Measurements from ENCODE around the gene UTP20. TPM values are rescaled to one million over a fixed set of nuclear protein-coding genes. Genes with fewer than 3 reads are reported as not detected.

Gene UTP20
- total and polyA plus RNA-seq, 4 donors = 1.5 to 10.1 (median 4.4) TPM

GRCh38 chr12:101327546-101327945 is 47.6 kb downstream of the UTP20 start:
- TF ChIP-seq RXRA (IDR thresholded peaks at IDR 0.05) (no peak), FOXA1 (IDR thresholded peaks at IDR 0.05) (no peak), TAF1 (conservative IDR thresholded peaks at IDR 0.05) (no peak), GABPA (IDR thresholded peaks at IDR 0.05 in 1 of 2, conservative IDR thresholded peaks at IDR 0.05 in 1 of 2) (no peak), YY1 (IDR thresholded peaks at IDR 0.05) (no peak), FOXA2 (IDR thresholded peaks at IDR 0.05) (no peak), REST (IDR thresholded peaks at IDR 0.05) (no peak), HNF4G (IDR thresholded peaks at IDR 0.05) (no peak), NR2F2 (IDR thresholded peaks at IDR 0.05) (no peak), SP1 (IDR thresholded peaks at IDR 0.05) (no peak), ATF3 (IDR thresholded peaks at IDR 0.05) (no peak), JUND (IDR thresholded peaks at IDR 0.05) (no peak)
- no peaks in the 10 kb centered on the region for H3K9me3 ChIP-seq (ENCODE audit: control insufficient read depth in 4 of 4, low read length in 3 of 4)
- WGBS = 97% methylated on average over 2 of the region's 2 CpGs

GRCh38 chr12:101328917-101329316 is 49.0 kb downstream of the UTP20 start:
- 97% methylated on average over 3 of the region's 3 CpGs for WGBS
- DNase-seq (ENCODE audit: low spot score) = no peak
- H3K36me3 ChIP-seq (ENCODE audit: control insufficient read depth in 4 of 4, insufficient read depth in 3 of 4, low read depth in 1 of 4, low read length in 3 of 4) = peaks cover 5 to 33% (median 27%) of the 10 kb centered on the region in 4 donors

More at GRCh38 chr12:101327546-101327945, 47.6 kb downstream of the UTP20 start:
- Histone ChIP-seq H3K36me3 (ENCODE audit: control insufficient read depth in 4 of 4, insufficient read depth in 3 of 4, low read depth in 1 of 4, low read length in 3 of 4) (peaks cover 5 to 28% (median 22%) of the 10 kb centered on the region in 4 donors), H3K27ac (ENCODE audit: low read depth in 1 of 2, low read length in 2 of 2) (no peak overlapping the region), H3K4me3 (ENCODE audit: low read depth in 1 of 3, low read length in 3 of 3) (no peak overlapping the region), H3K4me1 (ENCODE audit: control insufficient read depth in 4 of 4, insufficient read depth in 4 of 4, low read length in 3 of 4) (no peaks in the 10 kb centered on the region), H3K9ac (ENCODE audit: low read depth in 1 of 2, low read length in 2 of 2) (no peak overlapping the region), H3K27me3 (ENCODE audit: control insufficient read depth in 4 of 4, insufficient read depth in 4 of 4, low read length in 3 of 4) (no peaks in the 10 kb centered on the region)
- DNase-seq (ENCODE audit: low spot score) = no peak

More at GRCh38 chr12:101328917-101329316, 49.0 kb downstream of the UTP20 start:
- Histone ChIP-seq H3K27me3 (ENCODE audit: control insufficient read depth in 4 of 4, insufficient read depth in 4 of 4, low read length in 3 of 4) (no peaks in the 10 kb centered on the region), H3K4me3 (ENCODE audit: low read depth in 1 of 3, low read length in 3 of 3) (no peak overlapping the region), H3K27ac (ENCODE audit: low read depth in 1 of 2, low read length in 2 of 2) (no peak overlapping the region), H3K4me1 (ENCODE audit: control insufficient read depth in 4 of 4, insufficient read depth in 4 of 4, low read length in 3 of 4) (no peaks in the 10 kb centered on the region), H3K9me3 (ENCODE audit: control insufficient read depth in 4 of 4, low read length in 3 of 4) (no peaks in the 10 kb centered on the region), H3K9ac (ENCODE audit: low read depth in 1 of 2, low read length in 2 of 2) (no peak overlapping the region)
- TF ChIP-seq RXRA (IDR thresholded peaks at IDR 0.05) (no peak), ZBTB33 (IDR thresholded peaks at IDR 0.05) (no peak), REST (IDR thresholded peaks at IDR 0.05) (no peak)
